ENCODE measurements around the gene THSD7B.
"Not testable (repeated sequence)": the region's sequence is repeated elsewhere in the genome, so short reads cannot be mapped to it uniquely, and the experiment has no call there.

The THSD7B gene

DNA sequence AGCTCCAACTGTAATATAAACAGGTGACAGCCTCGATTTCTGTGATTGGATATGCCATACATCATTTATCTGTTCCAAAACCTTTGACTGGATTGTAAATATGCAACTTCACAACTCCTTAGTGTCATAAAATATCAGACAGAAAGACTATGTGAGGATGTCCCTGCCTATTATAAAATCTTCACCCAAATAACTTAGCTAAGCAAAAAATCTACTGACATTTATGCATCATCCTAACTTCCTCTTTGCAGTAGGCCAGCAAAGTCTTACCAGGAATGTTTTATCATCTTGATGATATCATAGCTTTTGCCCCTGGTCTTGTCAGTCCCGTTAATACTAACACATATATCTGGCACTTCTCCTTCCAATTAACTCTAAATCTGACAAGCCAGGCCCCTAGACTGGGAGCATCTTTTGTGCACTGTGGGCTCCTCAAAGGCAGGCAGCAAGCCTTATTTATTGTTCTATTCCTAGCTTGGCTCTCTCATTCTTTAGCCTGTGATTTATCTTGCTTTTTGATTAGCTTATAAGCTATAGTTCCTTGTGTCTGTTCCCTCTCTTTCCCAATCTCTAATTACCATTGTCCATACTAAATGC, 842.5 kb downstream of the THSD7B start:
- DNase-seq, result no peak

DNA sequence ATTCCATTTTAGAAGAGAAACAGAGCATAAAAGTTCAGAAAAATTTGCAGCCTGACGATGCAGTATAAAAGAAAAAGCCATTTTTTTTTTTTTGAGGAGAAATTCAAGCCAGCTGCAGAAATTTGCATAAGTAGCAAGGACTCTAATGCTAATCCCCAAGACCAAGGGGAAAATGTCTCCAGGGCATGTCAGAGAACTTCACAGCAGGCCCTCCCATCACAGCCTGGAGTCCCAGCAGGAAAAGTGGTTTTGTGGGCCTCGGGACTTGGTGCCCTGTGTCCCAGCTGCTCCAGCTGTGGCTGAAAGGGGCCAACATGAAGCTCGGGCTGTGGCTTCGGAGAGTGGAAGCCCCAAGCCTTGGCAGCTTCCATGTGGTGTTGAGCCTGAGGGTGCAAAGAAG, 873.6 kb downstream of the THSD7B start:
- no peak for DNase-seq

GRCh38 chr2:137644731-137645130, 879.4 kb downstream of the THSD7B start:
- no peak for DNase-seq

DNA sequence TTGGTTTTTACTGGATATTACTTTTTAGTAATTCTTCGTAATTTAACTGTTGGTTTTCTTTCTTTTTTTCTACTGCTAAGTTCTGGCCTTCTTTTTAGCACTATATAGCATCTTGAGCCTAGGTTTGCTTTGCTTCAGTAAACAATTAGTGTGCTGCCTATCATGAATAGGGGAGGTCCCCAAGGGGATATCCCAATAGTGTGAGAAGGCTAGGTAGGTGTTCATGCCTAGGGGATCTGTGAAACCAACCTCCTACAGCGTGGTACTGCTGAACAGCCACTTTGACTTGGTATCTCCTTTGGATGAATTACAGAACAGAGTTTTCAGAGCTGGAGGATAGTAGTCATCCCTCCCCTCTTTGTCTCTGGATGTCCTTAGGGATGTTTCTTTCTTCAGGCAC, 888.7 kb downstream of the THSD7B start:
- DNase-seq, result no peak

DNA sequence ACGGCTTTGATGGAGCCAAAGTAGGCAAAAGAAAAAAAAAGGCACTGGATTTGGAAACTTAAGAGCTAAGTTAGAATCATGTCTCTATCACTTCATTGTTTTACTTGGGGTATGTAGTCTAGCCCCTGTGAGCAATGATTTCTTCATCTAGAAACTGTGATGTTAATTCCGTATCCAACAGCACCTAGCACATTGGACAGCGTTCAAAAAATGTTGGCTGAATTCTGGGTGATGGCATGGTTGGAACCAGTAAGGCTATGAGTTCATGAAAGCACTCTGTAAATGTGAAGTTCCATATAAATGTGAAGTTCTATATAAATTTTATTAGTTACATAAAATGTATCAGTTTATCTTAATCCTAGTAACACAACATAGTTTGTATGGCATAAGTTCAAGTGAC, 890.5 kb downstream of the THSD7B start:
- DNase-seq, result no peak

- no peak for DNase-seq
Observed at GRCh38 chr2:137658433-137658832, 893.1 kb downstream of the THSD7B start.

- no peak for DNase-seq
Observed at GRCh38 chr2:137659616-137660015, 894.3 kb downstream of the THSD7B start.

DNA sequence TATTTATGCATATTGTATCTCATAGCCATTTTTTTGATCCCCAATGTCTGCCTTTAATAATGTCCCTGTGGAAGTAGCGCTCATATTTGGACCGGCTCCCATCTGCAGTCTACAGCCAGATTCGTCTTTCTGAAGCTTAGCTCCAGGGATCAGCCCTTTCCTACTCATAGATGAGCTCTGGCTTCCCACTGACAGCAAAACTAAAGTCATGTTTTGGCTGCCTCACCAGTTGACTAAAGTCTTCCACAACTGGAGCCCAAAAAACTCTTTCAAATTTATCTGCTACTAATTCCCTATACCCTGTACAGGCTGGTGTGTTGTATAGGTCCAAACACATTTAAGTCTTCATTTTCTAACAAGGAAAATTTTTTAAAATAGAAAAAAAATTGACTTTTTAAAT, 904.8 kb downstream of the THSD7B start:
- DNase-seq, result no peak

GRCh38 chr2:137672989-137673552, 907.7 kb downstream of the THSD7B start:
- DNase-seq, result no peak

DNA sequence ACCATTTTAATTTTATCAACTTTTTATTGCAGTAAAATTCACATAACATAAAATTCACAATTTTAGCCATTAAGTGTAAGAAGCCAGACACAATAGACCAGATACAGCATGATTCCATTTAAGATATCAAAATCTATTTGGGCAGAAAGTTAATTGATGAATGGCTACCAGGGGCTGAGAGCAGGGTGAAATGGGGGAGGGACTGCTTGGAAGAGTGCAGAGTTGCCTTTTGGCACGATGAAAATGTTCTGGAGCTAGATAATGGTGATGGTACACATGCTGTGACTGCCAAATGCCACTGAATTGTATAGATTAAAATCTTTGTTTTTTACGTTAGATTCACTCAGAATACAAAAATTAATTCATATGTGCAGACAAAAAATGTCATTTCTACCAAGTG, 909.6 kb downstream of the THSD7B start:
- DNase-seq, result no peak

DNA sequence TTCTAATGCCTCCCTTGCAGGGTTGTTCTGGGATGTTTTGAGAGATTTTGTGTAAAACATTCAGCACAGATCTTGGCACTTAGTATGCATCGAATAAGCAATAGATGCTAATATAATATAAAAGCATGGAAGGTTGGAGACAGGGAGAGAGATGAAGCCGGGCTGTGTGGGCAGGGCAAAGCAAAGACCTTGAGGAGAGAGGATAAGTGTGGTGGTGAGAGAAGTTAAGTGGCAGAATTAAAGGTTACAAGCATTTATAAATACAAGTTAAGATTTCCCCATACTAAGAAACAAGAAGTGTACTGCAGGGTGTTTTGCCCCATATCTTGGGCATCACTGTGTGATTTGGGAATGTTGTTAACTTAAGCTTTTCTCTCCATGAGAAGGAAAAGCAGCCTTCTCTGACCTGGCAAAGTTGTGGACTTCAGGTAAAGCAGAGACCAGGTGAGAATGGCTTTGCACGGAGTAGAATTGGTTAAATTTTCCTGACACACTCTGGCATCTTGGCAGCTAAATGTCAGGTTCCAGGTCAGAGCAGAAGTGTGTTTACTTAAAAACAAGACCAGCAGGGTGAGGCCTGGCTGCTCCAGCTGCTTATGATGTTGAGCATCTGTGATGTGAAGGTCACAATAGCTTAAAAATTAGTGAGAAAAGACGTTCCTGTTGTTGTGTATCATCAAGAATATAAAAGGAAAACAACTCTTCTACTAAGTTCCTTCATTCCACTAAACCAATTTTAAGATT, 910.4 kb downstream of the THSD7B start:
- no peak for DNase-seq

GRCh38 chr2:137676346-137676745, 911.0 kb downstream of the THSD7B start:
- no peak for DNase-seq

DNA sequence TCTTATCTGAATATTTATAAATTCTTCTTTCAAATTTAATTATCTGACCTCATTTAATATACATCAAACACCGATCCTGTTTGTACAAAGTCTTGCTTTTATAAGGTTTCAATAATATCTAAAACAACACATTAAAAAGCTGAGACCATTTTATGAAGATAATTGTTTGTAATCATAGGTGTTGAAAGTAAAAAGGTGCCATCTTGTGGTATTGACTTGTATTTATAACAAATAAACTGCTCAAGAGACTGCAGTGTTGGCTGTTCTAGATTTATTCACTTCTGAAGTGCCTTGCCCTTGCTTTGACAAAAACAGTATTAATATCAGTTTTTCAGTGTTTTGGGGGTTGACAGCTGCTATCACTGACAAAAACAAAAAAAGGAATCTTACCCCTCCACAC, 912.1 kb downstream of the THSD7B start:
- no peak for DNase-seq

DNA sequence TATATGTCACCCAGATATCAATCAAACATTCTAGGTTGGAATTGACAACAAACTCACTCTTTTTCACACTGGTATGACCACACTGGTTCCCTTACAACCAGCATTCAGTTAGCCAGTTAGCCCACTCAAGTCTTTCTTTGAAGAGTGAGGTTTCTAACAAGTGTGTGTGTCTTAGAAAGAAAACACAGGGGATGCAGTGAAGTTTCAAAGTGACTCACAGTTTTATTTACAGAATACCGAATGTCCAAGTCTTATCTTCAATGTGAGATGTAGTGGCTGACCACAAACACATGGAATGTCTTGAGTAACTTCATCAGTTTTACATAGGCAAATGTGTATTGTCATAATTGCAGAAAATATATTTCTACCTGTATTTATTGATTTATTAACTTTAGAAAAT, 924.2 kb downstream of the THSD7B start:
- DNase-seq, result no peak

DNA sequence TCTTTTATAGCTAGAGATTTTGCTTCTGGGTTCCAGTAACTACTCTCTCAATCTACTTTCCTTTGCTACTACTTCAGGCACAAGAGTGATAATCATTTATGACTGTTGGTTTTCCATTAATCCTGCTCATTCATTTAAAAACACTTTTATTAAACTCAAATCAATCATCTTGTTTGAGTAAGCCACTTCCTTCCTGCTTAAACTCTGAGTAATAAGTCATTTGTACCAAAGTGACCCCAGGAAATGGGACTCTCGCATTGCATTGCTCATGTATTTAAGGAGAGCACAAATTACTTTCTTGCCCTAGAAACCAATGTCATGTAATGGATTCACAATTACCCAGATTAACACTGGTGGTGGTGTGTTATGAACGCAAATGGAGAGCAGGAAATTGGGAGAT, 928.2 kb downstream of the THSD7B start:
- DNase-seq, result no peak

DNA sequence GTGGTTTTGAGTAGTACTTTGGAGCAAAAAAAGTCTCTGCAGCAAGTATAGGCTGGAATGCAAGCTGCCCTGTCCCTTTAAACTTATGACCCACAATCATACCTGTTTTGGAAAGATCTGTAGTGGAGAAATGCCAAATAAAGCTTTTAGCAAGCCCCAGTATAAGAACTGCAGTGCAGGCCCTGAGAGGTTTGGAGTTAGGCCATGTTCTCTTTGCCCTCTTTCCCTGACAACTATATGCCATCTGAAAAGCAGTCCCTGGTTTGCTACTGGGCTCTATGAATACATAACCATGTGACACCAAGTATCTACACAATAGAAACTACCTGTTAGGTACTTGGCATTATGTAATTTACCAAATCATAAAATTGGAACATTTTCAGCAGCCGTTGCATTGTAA, 931.6 kb downstream of the THSD7B start:
- DNase-seq, result no peak

GRCh38 chr2:137700250-137700649, 934.9 kb downstream of the THSD7B start:
- not testable (repeated sequence) for DNase-seq

DNA sequence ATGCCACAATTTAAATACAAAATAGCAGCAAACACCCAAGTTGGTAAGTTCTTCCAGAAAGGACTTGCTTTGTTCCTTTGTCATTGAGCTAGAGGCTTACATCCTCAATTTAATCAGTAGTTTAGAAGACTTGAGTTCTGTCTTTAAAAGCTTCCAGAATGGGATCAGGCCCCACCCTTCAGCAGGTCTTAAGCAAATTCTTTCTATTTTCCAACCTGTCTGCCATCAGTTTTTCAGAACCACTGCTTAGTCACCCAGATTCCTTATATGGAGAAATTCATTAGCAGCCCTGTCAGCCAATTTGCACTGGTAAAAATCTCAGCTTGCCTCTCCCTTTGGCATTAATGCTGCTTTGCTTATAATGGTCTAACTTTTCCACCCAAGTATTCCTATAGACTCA, 935.3 kb downstream of the THSD7B start:
- DNase-seq, result no peak

GRCh38 chr2:137705296-137705695, 940.0 kb downstream of the THSD7B start:
- DNase-seq, result no peak

GRCh38 chr2:137706786-137707613, 941.7 kb downstream of the THSD7B start:
- DNase-seq, result no peak

- DNase-seq, result no peak
Observed at GRCh38 chr2:137708311-137708710, 943.0 kb downstream of the THSD7B start.

DNA sequence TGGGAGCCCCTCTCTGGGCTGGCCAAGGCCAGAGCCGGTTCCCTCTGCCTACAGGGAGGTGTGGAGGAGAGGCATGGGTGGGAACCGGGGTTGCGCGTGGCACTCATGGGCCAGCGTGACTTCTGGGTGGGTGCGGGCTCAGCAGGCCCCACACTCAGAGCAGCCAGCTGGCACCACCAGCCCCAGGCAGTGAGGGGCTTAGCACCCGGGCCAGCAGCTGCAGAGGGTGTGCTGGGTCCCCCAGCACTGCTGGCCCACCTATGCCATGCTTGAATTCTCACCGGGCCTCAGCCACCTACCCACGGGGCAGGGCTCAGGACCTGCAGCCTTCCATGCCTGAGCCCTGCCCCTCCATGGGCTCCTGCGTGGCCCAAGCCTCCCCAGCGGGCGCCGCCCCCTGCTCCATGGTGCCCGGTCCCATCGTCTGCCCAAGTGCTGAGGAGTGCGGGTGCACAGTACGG, 950.4 kb downstream of the THSD7B start:
- no peak for DNase-seq

DNA sequence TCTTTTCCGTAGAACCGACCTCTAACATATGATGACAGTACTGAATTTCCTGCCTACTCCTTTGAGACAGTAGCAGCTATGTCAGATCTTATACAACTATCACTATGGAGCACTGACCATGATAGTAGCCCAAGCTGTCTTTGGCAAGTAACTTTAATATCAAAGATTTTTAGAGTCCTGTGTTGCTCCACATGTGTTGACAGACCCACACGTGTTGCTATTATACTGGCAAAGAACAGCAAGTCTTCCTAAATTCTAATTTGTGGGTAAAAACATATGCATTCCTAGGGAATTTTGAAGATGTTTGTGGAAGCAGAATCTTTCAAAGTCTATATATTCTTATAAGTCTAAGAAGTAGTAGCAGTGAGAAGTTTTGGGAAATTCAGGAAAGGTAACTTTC, 953.4 kb downstream of the THSD7B start:
- no peak for DNase-seq

- DNase-seq, result no peak
Observed at GRCh38 chr2:137721733-137722132, 956.4 kb downstream of the THSD7B start.
